ENCODE measurements around the gene CADM2. TPM values are rescaled to one million over a fixed set of nuclear protein-coding genes. Genes with fewer than 3 reads are reported as not detected.
A peak's percentile ranks its signal among the peaks of the same experiment; 100 is the strongest.

The CADM2 gene
- total and polyA plus RNA-seq, 2 donors from 2014 or later: 0.06 to 0.25 TPM

DNA sequence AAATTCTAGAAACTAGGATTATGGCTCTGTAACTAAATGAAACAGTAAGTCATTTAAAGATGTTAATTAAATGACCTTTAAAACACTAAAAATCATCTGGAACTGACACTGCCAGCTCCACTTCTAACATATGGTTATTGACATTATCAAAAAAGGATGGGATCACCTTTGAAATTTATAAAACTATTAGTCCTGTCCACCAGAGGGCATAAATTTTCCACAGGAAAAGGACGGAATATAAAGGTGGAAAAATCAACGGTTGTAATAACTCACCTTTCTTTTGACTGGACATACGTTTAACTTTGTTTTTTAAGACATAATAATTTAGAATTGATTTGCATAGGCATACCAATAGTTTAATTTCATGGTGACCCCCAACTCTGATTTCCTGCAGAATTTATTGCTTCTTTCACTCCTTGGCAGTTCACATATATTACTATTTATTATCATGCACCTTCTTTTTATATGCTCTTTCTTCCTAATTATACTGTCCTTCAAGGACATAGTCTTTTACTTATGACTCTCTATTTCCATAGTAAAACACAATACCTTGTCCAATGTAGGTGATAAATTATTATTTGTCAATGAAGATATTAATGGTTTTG lies 345.7 kb downstream of the CADM2 start:
- FAIRE-seq (no peak), DNase-seq (peak in 2 of 5 donors; percentile 1 to 2)
- H3K9ac ChIP-seq (ENCODE audit: low read length in 3 of 3): no peak overlapping the region
- H3K27ac ChIP-seq (ENCODE audit: low read depth in 2 of 2, low read length in 2 of 2): no peak overlapping the region
- H3K36me3 ChIP-seq (ENCODE audit: control insufficient read depth in 2 of 3, insufficient read depth in 3 of 3, low read length in 3 of 3): no peaks in the 10 kb centered on the region
- no peak overlapping the region for H3K4me3 ChIP-seq (ENCODE audit: low read length in 3 of 3)
- TF ChIP-seq, protein P1, sequence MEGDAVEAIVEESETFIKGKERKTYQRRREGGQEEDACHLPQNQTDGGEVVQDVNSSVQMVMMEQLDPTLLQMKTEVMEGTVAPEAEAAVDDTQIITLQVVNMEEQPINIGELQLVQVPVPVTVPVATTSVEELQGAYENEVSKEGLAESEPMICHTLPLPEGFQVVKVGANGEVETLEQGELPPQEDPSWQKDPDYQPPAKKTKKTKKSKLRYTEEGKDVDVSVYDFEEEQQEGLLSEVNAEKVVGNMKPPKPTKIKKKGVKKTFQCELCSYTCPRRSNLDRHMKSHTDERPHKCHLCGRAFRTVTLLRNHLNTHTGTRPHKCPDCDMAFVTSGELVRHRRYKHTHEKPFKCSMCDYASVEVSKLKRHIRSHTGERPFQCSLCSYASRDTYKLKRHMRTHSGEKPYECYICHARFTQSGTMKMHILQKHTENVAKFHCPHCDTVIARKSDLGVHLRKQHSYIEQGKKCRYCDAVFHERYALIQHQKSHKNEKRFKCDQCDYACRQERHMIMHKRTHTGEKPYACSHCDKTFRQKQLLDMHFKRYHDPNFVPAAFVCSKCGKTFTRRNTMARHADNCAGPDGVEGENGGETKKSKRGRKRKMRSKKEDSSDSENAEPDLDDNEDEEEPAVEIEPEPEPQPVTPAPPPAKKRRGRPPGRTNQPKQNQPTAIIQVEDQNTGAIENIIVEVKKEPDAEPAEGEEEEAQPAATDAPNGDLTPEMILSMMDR (IDR thresholded peaks at IDR 0.05; ENCODE audit: borderline replicate concordance, extremely low read depth, insufficient read depth): peak; percentile 3
- no peaks in the 10 kb centered on the region for H3K4me1 ChIP-seq (ENCODE audit: control insufficient read depth in 2 of 3, insufficient read depth in 2 of 3, low read depth in 1 of 3, low read length in 3 of 3)
- H3K27me3 ChIP-seq (ENCODE audit: control insufficient read depth, insufficient read depth, low read length): no peaks in the 10 kb centered on the region
- intact Hi-C loops (cut with DNase I): no loop called here
- no peaks in the 10 kb centered on the region for H3K9me3 ChIP-seq (ENCODE audit: control insufficient read depth in 2 of 3, insufficient read depth in 1 of 3, low read length in 3 of 3)

DNA sequence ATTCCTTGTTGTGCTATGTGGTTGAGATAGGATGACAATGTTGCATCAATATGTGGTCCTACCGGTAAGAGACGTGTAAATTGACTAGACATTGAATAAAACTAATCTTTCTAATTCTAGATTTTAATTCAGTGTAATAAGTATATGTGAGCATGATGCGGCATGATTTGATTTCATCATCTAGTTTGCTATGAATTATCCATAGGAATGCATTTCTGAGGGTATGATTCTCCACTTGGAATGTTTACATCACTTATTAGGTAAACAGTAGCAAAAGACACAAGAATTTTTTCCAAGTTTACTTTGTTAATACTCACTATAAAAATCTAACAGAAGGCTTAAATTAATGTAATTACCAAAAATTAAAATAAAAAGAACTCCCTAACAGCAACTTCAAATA lies 353.5 kb downstream of the CADM2 start:
- Histone ChIP-seq H3K9ac (ENCODE audit: low read length in 3 of 3) (no peak overlapping the region), H3K36me3 (ENCODE audit: control insufficient read depth in 2 of 3, insufficient read depth in 3 of 3, low read length in 3 of 3) (no peaks in the 10 kb centered on the region), H3K4me3 (ENCODE audit: low read length in 3 of 3) (no peak overlapping the region), H3K27ac (ENCODE audit: low read depth in 2 of 2, low read length in 2 of 2) (no peak overlapping the region), H3K9me3 (ENCODE audit: control insufficient read depth in 2 of 3, insufficient read depth in 1 of 3, low read length in 3 of 3) (no peaks in the 10 kb centered on the region), H3K27me3 (ENCODE audit: control insufficient read depth, insufficient read depth, low read length) (no peaks in the 10 kb centered on the region), H3K4me1 (ENCODE audit: control insufficient read depth in 2 of 3, insufficient read depth in 2 of 3, low read depth in 1 of 3, low read length in 3 of 3) (no peaks in the 10 kb centered on the region)
- intact Hi-C loops (cut with DNase I): no loop called here
- no peak for DNase-seq
- TF ChIP-seq, protein P1 (IDR thresholded peaks at IDR 0.05; ENCODE audit: borderline replicate concordance, extremely low read depth, insufficient read depth): no peak
- FAIRE-seq: no peak

DNA sequence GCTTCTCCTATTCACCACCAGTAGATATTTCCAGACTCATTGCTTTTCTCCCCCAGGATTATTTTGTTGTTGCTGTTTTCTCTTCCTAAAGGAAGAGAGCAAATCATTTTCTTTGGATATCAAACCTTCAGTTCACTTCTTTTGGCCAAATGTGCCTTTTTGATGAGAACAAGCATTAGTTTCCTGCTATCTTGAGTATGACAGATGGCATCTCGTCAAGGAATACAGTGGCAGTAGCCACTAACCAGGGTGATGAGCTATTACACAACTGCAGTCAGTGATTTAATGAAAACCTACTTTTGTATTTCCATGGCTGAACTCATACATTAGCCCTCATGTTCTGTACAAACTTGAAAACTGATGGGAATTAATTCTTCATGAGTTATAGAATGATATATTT lies 354.6 kb downstream of the CADM2 start:
- no peaks in the 10 kb centered on the region for H3K9me3 ChIP-seq (ENCODE audit: control insufficient read depth in 2 of 3, insufficient read depth in 1 of 3, low read length in 3 of 3)
- H3K27me3 ChIP-seq (ENCODE audit: control insufficient read depth, insufficient read depth, low read length): no peaks in the 10 kb centered on the region
- H3K4me3 ChIP-seq (ENCODE audit: low read length in 3 of 3): no peak overlapping the region
- FAIRE-seq: no peak
- no peaks in the 10 kb centered on the region for H3K4me1 ChIP-seq (ENCODE audit: control insufficient read depth in 2 of 3, insufficient read depth in 2 of 3, low read depth in 1 of 3, low read length in 3 of 3)
- H3K9ac ChIP-seq (ENCODE audit: low read length in 3 of 3): no peak overlapping the region
- TF ChIP-seq, protein P1 (IDR thresholded peaks at IDR 0.05; ENCODE audit: borderline replicate concordance, extremely low read depth, insufficient read depth): no peak
- intact Hi-C loops (cut with DNase I): no loop called here
- H3K36me3 ChIP-seq (ENCODE audit: control insufficient read depth in 2 of 3, insufficient read depth in 3 of 3, low read length in 3 of 3): no peaks in the 10 kb centered on the region
- no peak overlapping the region for H3K27ac ChIP-seq (ENCODE audit: low read depth in 2 of 2, low read length in 2 of 2)
- no peak for DNase-seq

DNA sequence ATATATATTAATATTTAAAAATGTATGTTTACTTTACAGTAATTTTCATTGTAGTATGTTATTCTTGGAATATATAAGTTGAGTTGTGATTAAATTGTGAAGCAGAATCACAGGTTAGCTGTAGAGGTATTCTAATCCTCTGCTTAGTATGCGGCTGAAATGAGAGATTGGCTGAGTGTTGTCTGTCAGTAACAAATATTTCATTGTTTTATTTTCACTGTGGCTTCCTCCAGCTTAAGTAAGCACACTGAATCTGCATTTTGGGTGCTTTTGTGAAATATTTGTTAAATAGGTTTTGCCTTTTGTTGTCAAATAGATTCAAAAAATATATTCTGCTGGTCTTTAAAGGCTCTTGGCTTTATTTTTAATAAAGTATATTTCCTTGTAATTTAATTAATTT lies 357.5 kb downstream of the CADM2 start:
- no peaks in the 10 kb centered on the region for H3K4me1 ChIP-seq (ENCODE audit: control insufficient read depth in 2 of 3, insufficient read depth in 2 of 3, low read depth in 1 of 3, low read length in 3 of 3)
- no peaks in the 10 kb centered on the region for H3K27me3 ChIP-seq (ENCODE audit: control insufficient read depth, insufficient read depth, low read length)
- no peaks in the 10 kb centered on the region for H3K36me3 ChIP-seq (ENCODE audit: control insufficient read depth in 2 of 3, insufficient read depth in 3 of 3, low read length in 3 of 3)
- intact Hi-C loops (cut with DNase I): no loop called here
- H3K9ac ChIP-seq (ENCODE audit: low read length in 3 of 3): no peak overlapping the region
- no peak overlapping the region for H3K27ac ChIP-seq (ENCODE audit: low read depth in 2 of 2, low read length in 2 of 2)
- no peak overlapping the region for H3K4me3 ChIP-seq (ENCODE audit: low read length in 3 of 3)
- DNase-seq (no peak), FAIRE-seq (no peak)
- no peaks in the 10 kb centered on the region for H3K9me3 ChIP-seq (ENCODE audit: control insufficient read depth in 2 of 3, insufficient read depth in 1 of 3, low read length in 3 of 3)
- TF ChIP-seq, protein P1 (IDR thresholded peaks at IDR 0.05; ENCODE audit: borderline replicate concordance, extremely low read depth, insufficient read depth): no peak

Data from kidney (tissue), 14 donors.